ELR (cell line): ENCODE data around the gene PID1.
"Not testable (repeated sequence)": the region's sequence is repeated elsewhere in the genome, so short reads cannot be mapped to it uniquely, and the experiment has no call there.

Source experiments
- DNase-seq: peaks from one replicate; pipeline ENCODE4 v3.0.0-alpha.2; 2015; ENCODE audit warnings: low read depth

The PID1 gene

DNA sequence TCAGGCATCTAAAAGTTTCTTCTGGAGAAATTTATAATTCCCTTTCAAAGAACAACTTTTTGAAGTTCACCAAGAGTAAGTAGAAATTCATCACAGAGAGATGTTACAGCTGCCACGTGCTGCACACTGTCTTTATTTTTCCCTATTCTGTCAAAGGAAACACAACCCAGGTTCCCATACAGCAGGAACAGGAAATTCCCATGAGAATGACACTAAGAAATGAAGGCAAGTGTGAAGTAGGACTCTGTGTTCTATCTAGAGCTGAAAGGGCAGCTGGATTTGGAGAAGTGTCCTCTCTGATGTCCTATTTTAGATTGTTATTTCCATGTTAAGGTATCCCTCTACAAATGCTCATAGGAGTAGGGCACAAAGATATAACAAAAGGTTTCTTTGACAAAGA, 58.8 kb downstream of the PID1 start:
- no peak for DNase-seq

DNA sequence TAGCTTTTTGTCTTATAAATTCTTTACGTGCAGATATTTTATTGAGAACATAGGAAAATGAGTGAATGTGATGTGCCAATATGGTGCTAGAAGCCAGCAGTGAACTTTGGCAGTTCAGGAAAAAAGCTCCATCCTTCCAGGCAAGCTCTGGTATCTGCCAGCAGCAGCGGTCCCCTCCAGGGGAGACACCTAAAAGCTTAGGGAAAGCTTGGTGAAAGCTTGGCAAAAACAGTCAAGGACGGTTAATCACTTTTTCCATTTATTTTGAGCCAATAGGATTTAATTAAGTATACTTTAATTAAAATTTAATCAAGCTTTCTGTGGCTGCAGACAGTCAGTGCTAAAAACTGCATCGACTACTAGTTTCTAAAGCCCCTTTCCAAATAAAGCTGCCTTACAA, 60.4 kb downstream of the PID1 start:
- no peak for DNase-seq

DNA sequence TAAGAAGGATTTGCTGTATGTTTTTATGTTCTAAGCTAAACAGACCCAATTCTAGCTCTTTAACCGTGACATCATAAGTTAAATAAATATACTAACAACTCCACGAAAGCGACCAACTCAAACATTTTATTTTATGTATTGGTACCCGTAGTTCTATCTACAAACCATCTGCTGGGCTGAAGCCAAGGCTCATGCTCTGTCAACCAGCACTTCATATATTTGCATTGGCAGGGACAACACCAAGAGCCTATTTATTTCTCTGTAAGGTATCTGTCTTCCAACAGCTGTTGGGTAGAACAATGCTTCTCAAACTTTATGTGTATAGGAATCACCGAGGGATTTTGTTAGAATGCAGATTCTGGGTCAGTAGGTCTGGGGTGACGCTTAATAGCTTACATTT, 64.5 kb downstream of the PID1 start:
- DNase-seq = no peak

DNA sequence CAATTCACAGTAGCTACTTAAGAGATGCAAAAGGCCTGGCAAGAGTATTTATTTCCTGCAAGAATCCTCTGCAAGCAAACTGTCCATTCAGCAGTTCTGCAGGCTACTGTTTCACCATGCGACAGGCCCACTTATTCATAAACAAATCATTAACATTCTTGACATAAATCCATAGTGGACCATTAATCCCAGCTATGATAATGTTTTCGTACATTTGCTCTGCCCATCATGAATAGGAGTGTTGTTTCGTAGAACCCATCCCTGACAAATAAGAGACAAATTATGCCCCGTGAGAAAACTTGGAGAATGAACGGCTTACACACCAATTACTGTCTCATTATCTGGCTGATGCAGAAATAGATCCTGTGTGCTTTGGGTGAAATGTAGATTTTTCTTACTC, 65.4 kb downstream of the PID1 start:
- DNase-seq = no peak

DNA sequence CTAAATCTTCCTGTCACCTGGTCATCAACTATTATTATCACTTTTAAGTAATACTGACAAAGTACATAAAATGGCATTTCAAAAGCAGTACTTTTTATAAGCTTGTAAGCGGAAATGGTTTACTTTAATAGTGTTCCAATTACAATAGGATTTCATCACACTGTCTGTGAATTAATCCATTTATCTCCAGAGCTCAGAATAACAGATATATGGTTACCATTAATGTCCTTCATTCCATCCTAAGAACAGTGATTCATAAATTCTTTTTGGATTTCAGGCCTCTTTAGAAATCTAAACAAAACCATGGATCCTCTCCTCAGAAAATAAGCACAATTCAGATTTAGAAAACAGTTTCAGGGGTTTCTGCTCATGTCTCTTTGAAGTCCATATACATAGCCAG, 68.4 kb downstream of the PID1 start:
- DNase-seq = no peak

DNA sequence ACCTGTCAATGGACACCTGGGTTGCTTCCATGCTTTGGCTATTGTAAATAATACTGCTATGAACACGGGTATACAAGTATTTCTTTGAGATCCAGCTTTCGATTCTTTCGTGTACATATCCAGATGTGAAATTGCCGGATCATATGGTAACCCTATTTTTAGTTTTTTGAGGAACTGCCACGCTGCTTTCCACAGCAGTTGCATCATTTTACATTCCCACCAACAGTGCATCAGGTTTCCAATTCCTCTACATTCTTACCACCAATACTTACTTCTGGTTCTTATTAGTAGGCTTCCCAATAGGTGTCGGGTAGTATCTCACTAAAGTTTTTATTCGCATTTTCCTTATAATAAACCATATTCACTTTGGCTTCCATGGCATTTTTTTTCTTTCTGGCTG, 69.6 kb downstream of the PID1 start:
- no peak for DNase-seq

DNA sequence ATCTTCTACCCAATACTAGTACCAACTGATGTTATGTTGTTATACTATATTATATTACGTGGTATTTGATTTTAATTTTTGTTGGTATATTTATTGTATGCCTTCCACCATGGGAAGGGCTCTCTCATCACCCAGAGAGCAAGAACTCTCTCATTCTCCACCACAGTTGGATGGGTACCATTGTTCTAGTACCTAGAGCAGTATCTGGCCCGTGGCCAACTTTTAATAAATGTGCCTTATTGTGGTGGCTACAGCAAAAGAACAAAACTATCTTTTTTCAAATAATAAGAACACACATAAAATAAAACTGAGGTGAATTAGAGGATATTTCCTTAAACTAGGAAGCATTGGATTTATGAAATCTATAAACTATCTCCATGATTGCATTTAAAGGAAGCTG, 71.8 kb downstream of the PID1 start:
- no peak for DNase-seq

DNA sequence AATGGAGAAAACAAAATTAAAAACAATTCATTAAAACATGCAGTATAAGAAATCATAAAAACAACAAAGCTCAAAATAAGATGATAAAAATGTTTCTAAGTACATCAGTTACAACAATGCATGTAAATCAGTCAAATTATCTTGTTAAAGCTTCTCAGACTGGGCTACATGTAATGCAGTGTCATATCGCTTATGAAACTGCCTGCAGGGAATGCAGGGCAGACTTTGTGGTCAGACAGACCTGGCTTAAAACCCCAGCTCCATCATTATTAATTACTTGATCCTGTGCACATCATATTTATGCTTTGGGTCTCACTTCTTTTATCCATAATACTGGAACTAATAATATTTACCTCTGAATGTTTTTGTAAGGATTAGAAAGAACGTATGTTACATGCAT, 74.6 kb downstream of the PID1 start:
- DNase-seq = peak; percentile 38

DNA sequence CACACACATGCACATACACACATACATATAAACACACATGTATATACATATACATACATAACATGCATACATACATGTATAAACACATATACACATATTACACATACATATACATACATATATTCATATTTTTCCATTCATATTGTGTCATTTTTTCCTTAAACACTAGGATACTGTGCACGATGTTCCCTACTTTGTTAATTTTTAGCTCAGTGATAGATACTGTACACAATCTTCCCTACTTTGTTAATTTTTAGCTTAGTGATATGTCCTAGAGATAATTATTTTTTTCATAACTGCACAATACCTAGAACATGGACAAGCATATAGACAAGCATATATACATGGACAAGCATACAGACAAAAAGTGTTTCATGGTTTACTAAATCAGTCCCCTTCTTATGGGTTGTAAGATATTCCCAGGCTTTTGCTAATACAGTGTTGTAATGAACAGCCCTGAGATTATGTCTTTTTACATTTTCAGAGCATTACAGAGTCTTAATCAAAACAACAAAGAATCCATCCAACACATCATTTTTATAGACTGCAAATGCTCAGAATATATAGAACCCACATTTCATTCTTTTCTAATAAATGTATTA, 75.6 kb downstream of the PID1 start:
- DNase-seq = no peak

DNA sequence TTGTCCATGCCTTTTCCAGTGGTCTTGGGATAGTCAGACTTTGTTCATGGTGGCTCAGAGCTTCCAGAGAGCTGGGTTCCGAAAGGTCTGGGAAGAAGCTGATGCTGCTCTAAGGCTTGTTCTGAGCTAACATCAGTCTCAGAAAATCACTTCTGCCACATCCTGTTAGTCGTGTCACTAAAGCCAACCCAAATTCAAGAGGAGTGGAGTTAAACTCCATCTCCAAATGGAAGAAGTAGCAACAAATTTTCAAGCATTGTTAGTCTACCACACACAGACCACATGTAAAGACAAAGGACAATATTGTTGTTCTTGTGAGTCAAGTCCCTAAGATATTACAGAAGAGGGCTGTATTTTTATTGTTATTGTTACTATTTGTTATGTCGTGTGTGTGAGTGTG, 77.8 kb downstream of the PID1 start:
- DNase-seq = peak; percentile 17

DNA sequence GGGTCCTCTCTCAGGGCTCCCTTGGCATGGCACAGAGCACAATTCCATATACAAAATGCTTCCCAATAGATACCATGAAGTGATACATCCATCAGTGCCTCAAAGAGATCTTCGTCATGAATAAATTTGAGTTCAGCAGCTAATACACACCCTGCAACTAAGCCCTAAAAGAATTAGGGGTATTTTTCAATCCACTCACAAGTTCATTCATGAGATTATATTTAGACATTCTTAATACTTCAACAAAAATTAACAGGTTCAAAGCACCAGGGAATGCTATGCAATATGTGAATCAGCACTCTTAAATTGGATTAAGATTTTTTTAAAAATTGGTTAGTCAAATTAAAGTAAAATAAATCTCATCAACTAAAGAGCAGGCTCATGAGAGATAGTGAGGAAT, 79.7 kb downstream of the PID1 start:
- DNase-seq = no peak

DNA sequence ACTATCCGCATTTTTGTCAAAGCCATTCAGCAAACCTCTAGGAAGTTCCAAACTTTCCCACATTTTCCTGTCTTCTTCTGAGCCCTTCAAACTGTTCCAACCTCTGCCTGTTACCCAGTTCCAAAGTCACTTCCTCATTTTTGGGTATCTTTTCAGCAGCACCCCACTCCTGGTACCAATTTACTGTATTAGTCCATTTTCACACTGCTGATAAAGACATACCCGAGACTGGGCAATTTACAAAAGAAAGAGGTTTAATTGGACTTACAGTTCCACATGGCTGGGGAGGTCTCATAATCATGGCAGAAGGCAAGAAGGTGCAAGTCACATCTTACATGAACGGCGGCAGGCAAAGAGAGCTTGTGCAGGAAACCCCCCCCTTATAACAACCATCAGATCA, 84.0 kb downstream of the PID1 start:
- not testable (repeated sequence) for DNase-seq

DNA sequence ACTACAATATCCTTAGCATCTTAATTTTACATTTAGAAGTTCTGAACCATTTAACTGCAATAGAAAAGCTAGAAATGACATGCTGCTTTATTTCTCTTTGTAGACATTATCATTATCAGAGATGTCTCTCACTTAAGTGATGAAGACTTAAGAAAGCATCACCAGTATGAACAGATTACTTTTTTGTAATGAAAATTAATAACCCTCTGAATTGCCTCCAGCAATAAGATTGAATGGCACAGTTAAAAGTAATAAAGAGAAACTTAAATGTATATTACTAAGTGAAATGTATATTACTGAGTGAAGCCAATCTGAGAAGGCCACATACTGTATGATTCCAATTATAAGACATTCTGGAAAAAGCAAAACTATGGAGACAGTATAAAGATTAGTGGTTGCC, 89.4 kb downstream of the PID1 start:
- no peak for DNase-seq

DNA sequence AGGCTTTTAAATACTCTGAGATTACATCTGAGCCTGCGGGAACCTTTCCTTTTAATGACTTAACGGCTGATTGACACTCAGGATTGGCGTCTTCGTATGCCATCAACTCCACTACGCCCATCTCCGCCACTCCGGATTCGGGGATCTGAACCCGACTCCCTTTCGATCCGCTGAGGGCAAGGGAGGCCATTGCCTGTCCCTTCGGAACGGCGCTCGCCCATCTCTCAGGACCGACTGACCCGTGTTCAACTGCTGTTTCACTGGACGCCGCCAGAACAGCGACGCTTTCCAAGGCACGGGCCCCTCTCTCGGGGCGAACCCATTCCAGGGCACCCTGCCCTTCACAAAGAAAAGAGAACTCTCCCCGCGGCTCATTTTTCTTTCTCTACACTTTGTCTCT, 90.4 kb downstream of the PID1 start:
- no peak for DNase-seq

DNA sequence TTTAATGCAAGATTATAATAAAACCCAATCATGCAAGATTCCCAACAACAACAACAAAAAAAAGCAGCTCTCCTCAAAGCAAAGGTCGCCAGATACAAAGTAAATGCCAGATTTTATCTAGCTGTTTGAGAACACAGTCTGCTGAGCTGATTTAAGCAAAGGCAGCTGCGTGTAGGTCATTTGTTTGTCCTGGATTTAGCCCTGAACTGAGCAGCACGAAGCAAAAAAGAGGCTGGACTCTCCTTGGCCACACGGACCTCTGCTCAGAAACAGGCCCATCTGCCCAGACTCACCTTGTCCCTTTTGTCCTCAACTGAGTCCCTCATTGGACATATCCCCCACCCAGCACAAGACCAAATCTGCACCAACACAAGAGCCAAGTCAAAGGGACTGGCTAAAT, 91.5 kb downstream of the PID1 start:
- no peak for DNase-seq

DNA sequence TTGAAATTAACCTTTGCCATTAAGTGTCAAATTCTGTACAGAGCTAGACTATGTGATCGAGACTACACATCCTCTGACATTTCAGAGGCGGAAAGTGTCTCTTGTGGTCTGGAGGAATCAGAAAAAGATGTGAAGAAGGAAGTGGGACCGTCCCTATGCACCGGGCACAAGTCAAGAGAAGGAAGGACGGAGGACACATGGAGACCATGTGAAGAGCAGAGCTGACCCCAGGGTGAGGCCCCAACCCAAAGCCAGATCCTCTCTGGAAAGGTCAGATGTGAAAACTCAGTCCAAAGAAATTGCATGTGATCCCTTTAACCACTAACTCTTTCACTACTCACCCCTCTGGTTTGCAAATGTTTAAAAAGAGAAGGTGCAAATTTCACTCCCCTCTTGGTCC, 92.4 kb downstream of the PID1 start:
- DNase-seq = no peak

DNA sequence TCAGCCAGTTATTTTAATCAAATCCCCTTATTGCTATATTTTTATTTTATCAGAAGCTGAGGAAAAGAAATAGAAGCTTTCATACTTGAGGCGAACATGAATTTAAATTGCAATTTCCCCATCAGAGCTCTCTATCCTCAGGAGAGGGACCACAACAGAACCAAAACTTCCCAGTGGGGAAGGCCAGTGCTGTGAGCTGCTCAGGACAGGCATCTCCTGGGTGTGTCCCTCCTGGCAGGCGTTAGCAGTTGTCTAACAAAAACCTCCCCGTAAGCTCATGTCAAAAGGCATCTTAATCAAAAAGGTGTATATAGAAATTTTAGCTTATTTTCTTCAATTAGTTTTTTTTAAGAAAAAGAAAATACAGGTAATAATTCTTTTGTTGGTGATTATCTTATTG, 93.0 kb downstream of the PID1 start:
- no peak for DNase-seq

DNA sequence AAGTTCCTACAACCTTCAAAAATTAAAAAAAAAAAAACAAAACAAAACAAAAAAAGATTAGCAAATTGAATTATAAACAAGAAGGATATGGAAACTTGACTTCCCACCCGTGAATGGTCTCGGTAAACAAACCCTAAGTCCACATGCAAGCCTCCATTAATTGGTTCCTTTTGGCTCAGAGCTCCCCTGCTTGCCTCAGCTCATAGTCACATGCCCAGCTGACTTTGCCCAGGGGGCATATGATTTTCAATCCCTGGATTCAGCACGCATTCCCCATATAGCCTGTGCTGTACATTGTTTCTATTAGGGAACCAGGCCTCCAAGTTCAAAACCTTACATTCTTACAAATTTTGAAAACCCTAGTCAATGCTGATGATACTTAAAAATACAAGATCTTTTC, 95.0 kb downstream of the PID1 start:
- DNase-seq = peak; percentile 32

DNA sequence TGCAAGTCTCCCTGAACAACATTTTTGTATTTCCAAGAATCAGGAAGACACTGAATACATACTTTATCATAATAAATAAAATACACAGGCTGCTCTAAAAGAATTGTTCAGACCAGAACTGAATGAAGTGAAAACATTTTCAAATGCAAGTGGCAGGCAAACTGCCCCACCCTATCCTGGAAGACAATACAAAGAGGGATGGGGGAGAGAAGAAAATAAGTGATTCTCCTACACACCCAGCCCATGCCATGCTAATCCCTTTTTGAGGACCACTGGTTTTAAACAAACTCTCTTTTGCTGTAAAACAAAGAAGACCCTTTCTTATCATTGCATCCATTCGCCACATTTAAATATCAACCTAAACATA, 95.6 kb downstream of the PID1 start:
- DNase-seq = no peak

DNA sequence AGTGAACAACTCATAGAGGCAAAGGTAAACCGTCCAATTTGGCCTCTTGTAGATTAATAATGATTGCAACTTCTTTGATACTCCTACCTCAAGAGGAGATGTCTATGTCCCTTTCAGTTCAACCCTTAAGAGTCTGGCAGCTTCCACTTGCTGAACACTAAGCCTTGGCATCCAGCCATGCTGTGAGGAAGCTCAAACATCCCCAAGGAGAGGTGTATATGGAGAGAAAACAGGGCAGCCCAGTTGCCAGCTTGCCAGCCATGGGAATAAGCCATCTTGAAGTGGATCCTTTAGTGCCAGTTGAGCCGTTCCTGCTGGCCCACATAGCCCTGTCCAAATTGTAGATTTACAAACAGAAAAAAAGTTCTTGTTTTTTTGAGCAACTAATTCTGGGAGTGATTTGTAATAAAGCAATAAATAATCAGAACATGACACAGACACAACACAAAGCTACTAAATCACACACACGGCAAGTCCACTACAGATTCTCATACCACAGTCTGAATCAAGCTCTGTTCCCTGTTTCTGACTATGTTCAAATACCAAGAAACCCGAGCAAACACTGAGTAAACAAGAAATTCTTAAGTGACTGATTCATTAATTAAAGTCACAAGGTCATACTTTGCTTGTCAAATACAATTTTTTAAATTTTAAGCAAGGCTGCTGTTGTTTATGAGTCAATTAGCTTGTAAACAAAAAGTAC, 96.1 kb downstream of the PID1 start:
- peak; percentile 79 for DNase-seq

DNA sequence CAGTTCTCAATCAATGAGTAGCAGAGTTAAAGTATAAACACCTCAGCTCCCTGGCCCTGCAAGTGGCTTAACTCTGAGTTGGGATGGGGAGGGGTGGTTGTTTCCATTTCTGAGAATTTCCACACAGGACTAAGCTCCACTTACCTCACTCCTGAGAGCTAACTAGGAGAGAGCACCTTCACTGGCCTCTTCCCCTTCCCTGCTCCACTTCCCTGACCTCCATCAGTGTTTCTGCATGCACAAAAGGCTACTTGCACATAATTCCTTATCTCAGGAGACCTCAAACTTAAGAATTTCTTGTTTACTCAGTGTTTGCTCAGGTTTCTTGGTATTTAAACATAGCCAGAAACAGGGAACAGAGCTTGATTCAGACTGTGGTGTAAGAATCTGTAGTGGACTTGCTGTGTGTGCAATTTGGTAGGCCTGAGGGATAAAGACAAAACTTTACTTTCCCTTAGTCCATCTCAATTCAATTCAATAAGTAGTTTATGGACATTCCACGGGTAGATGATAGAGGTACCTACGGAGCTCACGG, 97.2 kb downstream of the PID1 start:
- no peak for DNase-seq

DNA sequence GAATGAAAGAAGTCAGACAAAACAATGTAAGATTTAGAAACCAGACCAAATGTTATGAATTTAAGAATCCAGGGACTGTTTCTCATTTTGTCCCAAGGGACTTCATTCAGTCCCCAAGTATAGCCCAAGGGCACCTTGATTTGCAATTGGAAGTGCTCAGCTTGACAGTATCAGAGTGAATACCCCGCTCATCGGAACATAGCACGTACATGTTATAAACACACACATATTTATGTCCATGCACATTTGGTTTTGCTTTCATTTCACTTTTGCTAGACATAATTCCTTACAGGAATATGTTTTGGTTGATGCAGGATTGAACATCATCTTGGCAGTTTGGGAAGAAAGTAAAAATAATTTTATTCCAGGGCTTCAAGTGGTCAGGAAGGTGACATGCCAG, 100.2 kb downstream of the PID1 start:
- DNase-seq = peak; percentile 22

DNA sequence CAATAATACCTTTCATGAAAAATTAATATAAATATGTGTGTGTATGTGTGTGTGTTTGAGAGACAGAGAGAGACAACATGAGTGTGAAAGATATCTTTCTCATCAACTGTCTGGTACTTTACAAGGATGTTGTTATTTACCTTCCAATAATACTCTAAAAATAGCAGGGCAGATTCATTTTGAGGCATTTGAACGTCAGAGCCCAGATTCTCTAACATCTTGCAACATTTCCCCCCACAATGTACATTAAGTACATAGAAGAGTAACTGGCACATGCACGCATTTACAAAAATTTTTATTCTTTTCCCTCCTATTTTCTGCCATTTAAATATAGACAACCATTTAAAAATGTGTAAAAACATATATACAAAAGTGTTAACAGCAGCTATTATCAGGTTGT, 100.9 kb downstream of the PID1 start:
- peak; percentile 20 for DNase-seq

DNA sequence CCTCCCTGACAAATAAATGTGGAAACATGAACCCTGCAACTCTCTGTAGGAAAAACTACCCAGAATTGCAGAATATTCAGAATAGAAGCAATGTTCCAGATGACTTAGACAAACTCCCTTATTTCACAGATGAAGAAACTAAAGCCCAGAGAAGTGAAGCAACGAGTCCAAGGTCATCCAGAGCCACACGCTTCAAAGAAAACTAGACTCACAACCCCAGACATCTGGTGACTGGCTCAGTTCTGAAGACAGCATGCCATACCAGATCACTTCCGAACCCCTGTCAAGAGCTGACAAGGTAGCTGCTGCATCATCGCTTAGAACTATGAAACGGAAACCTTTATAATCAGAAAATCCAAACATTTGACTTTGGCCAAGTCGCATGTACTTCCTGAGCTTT, 101.3 kb downstream of the PID1 start:
- DNase-seq = peak; percentile 47
